Esophagus muscularis mucosa (tissue), 3 donors: ENCODE results near the gene FERMT3.

Experiments used
- CTCF ChIP-seq, 3 experiments: fragments of 200-600 bp in 2 of 3; fragments of 450-650 bp in 1 of 3; sonication (generic) in 2 of 3; IDR thresholded peaks; one replicate each; pipeline ENCODE4 v1.5.1; 2017 to 2019; ENCODE audit warnings: antibody characterized with exemption in 3 of 3, mild to moderate bottlenecking in 2 of 3, moderate library complexity in 1 of 3
- POLR2A ChIP-seq: fragments of 450-650 bp; IDR thresholded peaks from one replicate; pipeline ENCODE4 v1.6.1; 2017; ENCODE audit warnings: antibody characterized with exemption, moderate library complexity, mild to moderate bottlenecking, low read depth

- TF ChIP-seq CTCF (IDR thresholded peaks at IDR 0.05): no peak
- no peak for TF ChIP-seq POLR2A
Observed at GRCh38 chr11:64258946-64259532, 52.5 kb downstream of the FERMT3 start.
